ENCODE data around the gene CLDN22. TPM values are rescaled to one million over a fixed set of nuclear protein-coding genes. Genes with fewer than 3 reads are reported as not detected.

Gene CLDN22
- total RNA-seq, 1 experiment from 2014 or later: not detected

DNA sequence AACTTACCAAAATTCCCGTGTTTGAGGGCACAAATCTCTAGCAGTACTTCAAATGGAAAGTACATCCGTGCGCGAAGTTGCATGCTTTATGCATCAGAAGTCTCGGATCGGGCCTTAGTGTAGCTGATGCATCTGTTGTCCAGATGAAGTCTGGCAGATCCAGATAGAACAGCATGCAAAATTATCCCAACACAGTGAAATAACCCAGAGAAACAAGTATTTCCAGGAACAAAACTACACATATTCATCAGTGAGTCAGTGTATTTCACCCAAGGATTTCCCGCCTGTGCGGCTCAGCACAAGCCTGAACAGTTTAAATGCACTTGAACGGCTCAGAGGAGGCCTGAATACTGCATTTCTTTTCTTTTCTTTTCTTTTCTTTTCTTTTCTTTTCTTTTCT lies 29.6 kb upstream of the CLDN22 start:
- Histone ChIP-seq H3K27me3 (no peaks in the 10 kb centered on the region), H3K9me3 (no peaks in the 10 kb centered on the region), H3K4me3 (no peak overlapping the region), H3K36me3 (no peaks in the 10 kb centered on the region)
- DNase-seq: no peak

- DNase-seq: peak; percentile 63
- no peaks in the 10 kb centered on the region for H3K27me3 ChIP-seq
- no peaks in the 10 kb centered on the region for H3K36me3 ChIP-seq
- no peaks in the 10 kb centered on the region for H3K9me3 ChIP-seq
- H3K4me3 ChIP-seq: no peak overlapping the region
Measured at GRCh38 chr4:183348706-183349659, 28.9 kb upstream of the CLDN22 start.

DNA sequence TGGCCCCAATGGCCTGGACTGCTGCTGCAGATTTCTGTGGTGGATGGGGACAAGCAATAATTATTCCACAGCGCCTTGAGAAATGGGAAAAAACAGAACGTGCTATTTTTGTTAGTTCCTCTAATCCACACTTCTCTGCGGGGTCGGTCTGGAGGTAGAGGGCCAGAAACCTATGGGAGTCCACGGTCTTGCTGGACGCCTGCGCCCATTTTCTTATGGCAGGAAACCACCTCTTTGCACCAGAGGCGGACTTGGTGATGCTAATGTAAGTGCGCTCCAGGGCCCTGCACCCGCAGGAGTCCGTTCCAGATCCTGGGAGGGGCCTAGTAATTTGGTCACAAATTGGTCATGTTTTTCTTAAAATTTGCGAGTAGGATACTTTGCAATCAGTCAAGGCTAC lies 28.1 kb upstream of the CLDN22 start:
- no peak for DNase-seq
- H3K9me3 ChIP-seq: no peaks in the 10 kb centered on the region
- no peaks in the 10 kb centered on the region for H3K36me3 ChIP-seq
- H3K4me3 ChIP-seq: no peak overlapping the region
- no peaks in the 10 kb centered on the region for H3K27me3 ChIP-seq

DNA sequence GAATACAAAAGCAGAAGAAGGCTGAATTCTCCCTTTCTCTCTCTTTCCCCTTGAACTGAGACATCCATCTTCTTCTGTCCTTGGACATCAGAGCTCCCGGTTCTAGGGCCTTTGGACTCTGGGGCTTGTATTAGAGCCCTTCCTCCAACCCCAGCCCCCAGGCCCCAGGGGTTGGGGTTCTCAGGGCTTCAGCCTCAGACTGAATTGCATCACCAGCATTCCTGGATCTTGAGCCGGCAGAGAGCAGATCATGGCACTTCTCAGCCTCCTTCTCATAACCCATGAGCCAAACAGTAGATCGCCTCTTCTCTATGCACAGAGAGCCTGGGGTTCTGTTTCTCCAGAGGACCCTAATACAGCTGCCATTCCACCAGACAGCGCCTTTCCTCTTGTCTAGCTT lies 27.5 kb upstream of the CLDN22 start:
- Histone ChIP-seq H3K9me3 (no peaks in the 10 kb centered on the region), H3K27me3 (no peaks in the 10 kb centered on the region), H3K36me3 (no peaks in the 10 kb centered on the region), H3K4me3 (no peak overlapping the region)
- no peak for DNase-seq

- no peaks in the 10 kb centered on the region for H3K9me3 ChIP-seq
- no peaks in the 10 kb centered on the region for H3K36me3 ChIP-seq
- H3K27me3 ChIP-seq: no peaks in the 10 kb centered on the region
- no peak for DNase-seq
- no peak overlapping the region for H3K4me3 ChIP-seq
Measured at GRCh38 chr4:183347146-183347545, 27.1 kb upstream of the CLDN22 start.

DNA sequence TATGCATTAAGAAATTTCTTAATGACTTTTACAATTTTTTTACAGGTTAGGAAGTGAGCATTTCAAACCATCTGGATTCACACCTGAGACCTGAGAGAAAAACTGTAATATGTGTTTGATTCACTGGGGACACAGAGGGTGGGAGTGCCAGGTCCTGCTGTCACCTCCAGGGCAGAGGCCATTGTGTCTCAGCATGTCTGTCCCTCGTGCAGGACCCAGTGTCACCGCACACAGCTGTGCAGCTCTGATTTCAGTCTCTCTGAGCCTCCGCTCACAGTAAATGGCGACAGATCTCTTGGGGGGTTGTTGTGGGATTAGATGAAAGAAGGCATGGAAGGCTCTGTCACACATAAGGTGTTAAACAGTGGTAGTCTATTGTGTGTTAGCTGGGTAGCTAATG lies 25.2 kb upstream of the CLDN22 start:
- H3K4me3 ChIP-seq: no peak overlapping the region
- H3K36me3 ChIP-seq: no peaks in the 10 kb centered on the region
- H3K9me3 ChIP-seq: no peaks in the 10 kb centered on the region
- H3K27me3 ChIP-seq: no peaks in the 10 kb centered on the region
- DNase-seq: no peak

GRCh38 chr4:183344523-183345255 lies 24.6 kb upstream of the CLDN22 start:
- no peak for DNase-seq
- H3K4me3 ChIP-seq: no peak overlapping the region
- no peaks in the 10 kb centered on the region for H3K27me3 ChIP-seq
- H3K36me3 ChIP-seq: no peaks in the 10 kb centered on the region
- no peaks in the 10 kb centered on the region for H3K9me3 ChIP-seq

DNA sequence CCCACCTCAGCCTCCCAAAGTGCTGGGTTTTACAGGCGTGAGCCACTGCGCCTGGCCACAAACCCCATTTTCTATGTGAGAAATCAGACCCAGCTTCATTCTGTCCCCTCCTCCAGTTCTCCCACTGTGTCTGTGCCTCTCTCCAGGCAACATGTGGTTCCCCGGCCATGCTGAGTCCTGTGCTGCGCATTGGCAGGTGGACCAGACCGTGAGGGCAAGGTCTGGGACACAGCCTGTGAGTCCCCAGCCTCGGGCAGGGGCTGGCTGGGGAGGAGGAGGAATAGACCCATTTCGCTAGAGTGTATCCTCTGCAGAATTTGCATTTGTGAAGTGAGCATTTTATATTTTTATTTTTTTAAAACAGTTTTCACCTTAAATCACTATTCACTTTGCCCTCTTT lies 23.7 kb upstream of the CLDN22 start:
- Histone ChIP-seq H3K27me3 (no peaks in the 10 kb centered on the region), H3K4me3 (no peak overlapping the region), H3K9me3 (no peaks in the 10 kb centered on the region), H3K36me3 (no peaks in the 10 kb centered on the region)
- no peak for DNase-seq

- Histone ChIP-seq H3K36me3 (no peaks in the 10 kb centered on the region), H3K4me3 (no peak overlapping the region), H3K9me3 (no peaks in the 10 kb centered on the region), H3K27me3 (no peaks in the 10 kb centered on the region)
- DNase-seq: no peak
Measured at GRCh38 chr4:183342541-183343533, 22.8 kb upstream of the CLDN22 start.

- Histone ChIP-seq H3K9me3 (no peaks in the 10 kb centered on the region), H3K27me3 (no peaks in the 10 kb centered on the region), H3K4me3 (no peak overlapping the region), H3K36me3 (no peaks in the 10 kb centered on the region)
- DNase-seq: no peak
Measured at GRCh38 chr4:183337833-183338232, 17.8 kb upstream of the CLDN22 start.

- no peaks in the 10 kb centered on the region for H3K9me3 ChIP-seq
- no peaks in the 10 kb centered on the region for H3K27me3 ChIP-seq
- no peak overlapping the region for H3K4me3 ChIP-seq
- no peak for DNase-seq
- H3K36me3 ChIP-seq: no peaks in the 10 kb centered on the region
Measured at GRCh38 chr4:183337349-183337748, 17.3 kb upstream of the CLDN22 start.

- peak; percentile 53 for DNase-seq
- Histone ChIP-seq H3K4me3 (no peak overlapping the region), H3K9me3 (no peaks in the 10 kb centered on the region), H3K27me3 (no peaks in the 10 kb centered on the region), H3K36me3 (no peaks in the 10 kb centered on the region)
Measured at GRCh38 chr4:183335369-183335940, 15.4 kb upstream of the CLDN22 start.

- DNase-seq: no peak
- no peak overlapping the region for H3K4me3 ChIP-seq
- no peaks in the 10 kb centered on the region for H3K9me3 ChIP-seq
- no peaks in the 10 kb centered on the region for H3K36me3 ChIP-seq
- H3K27me3 ChIP-seq: no peaks in the 10 kb centered on the region
Measured at GRCh38 chr4:183333983-183334382, 13.9 kb upstream of the CLDN22 start.

DNA sequence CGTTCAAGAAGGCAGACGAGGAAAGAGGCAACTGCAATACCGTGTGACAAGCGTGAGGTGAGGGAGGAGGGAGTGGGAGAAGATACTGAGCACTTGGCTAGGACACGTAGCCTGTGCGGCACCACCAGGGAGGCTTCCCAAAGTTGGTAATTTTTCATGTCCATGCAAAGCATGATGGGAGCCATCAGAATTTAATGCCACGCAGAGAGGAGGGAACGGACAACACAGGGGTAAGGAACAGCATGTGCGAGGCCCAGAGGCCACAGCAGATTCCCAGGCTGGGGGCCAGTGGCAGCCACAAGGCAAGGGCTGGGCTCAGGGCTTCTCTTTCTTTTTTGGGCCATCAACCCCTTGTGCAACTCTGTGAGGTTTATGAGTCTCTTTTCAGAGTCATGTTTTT lies 13.1 kb upstream of the CLDN22 start:
- DNase-seq: no peak
- no peak overlapping the region for H3K4me3 ChIP-seq
- no peaks in the 10 kb centered on the region for H3K36me3 ChIP-seq
- no peaks in the 10 kb centered on the region for H3K27me3 ChIP-seq
- no peaks in the 10 kb centered on the region for H3K9me3 ChIP-seq

GRCh38 chr4:183332447-183332846 lies 12.4 kb upstream of the CLDN22 start:
- DNase-seq: no peak
- no peaks in the 10 kb centered on the region for H3K27me3 ChIP-seq
- no peak overlapping the region for H3K4me3 ChIP-seq

DNA sequence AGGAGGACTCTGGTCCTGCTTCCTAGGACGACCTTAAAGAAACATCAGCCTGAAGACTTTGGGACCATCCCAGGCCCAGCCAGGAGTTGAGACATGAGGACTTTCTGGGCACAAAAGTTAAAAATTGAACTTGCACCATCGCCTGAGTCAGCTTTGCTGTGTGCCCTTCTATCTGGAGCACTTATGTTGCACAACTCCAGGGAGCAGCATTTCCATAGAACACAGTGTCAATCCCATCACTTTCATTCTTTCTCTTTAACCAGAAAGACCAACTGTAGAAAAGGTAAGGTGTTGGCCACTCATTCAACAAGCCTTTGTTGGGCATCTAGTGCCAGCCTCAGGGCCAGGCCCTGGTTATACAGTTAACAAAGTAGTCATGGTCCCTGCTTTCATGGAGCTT lies 10.8 kb upstream of the CLDN22 start:
- no peaks in the 10 kb centered on the region for H3K27me3 ChIP-seq
- no peak for DNase-seq
- H3K9me3 ChIP-seq: 0 out of 2 replicates have a peak, but pooled peaks cover 2% of the 10 kb centered on the region
- H3K4me3 ChIP-seq: no peak overlapping the region
- H3K36me3 ChIP-seq: no peaks in the 10 kb centered on the region

More at GRCh38 chr4:183332447-183332846, 12.4 kb upstream of the CLDN22 start:
- no peaks in the 10 kb centered on the region for H3K9me3 ChIP-seq
- H3K36me3 ChIP-seq: no peaks in the 10 kb centered on the region

Data from MG63 (cell line).